Lower leg skin (tissue), 4 donors: Measurements from ENCODE around the gene CXXC5. TPM values are rescaled to one million over a fixed set of nuclear protein-coding genes. Genes with fewer than 3 reads are reported as not detected.

Experiments
- DNase-seq, 2 donors: peaks; one replicate each; pipeline ENCODE4 v3.0.0-alpha.2; 2019; ENCODE audit warnings: low spot score in 2 of 2
- H3K4me3 ChIP-seq: fragments of 200-600 bp; sonication (generic); 2 replicates; pipeline ENCODE4 v1.5.1; 2017; ENCODE audit warnings: mild to moderate bottlenecking, low read depth; ENCODE audit not compliant: poor library complexity, severe bottlenecking
- CTCF ChIP-seq, 3 donors: fragments of 450-650 bp; IDR thresholded peaks; one replicate each; pipeline ENCODE4 v1.5.1; 2016; ENCODE audit warnings: antibody characterized with exemption in 3 of 3, mild to moderate bottlenecking in 3 of 3, moderate library complexity in 2 of 3
- POLR2A ChIP-seq, 2 donors: fragments of 450-650 bp; IDR thresholded peaks; one replicate each; pipeline ENCODE4 v1.6.1; 2016 to 2017; ENCODE audit warnings: antibody characterized with exemption in 2 of 2, mild to moderate bottlenecking in 1 of 2, moderate library complexity in 1 of 2
- WGBS, 2 donors: methylation state at CpG; one replicate each; pipeline ENCODE4 v1.1.5; 2018; 5-methylcytosine and 5-hydroxymethylcytosine counted together
- intact Hi-C: fragments of 100-400 bp; cut with DNase I; formaldehyde crosslinking; loops from one replicate; pipeline ENCODE4 v1.15.0; 2023; ENCODE audit warnings: low total_unique reads
- total RNA-seq, 4 donors: library from RNA; depleted of rRNA; stranded (reverse); fragments of >200 nt; gene quantifications; one replicate each; pipeline ENCODE4 v1.1.0, GENCODE V29; 2016

The CXXC5 gene
- total RNA-seq, 4 donors from 2014 or later = 36.4 to 69.3 (median 45.2) TPM

GRCh38 chr5:139652788-139653241 is 4.7 kb downstream of the CXXC5 start:
- intact Hi-C loops = no loop called here
- TF ChIP-seq POLR2A (IDR thresholded peaks at IDR 0.05) (no peak), CTCF (IDR thresholded peaks at IDR 0.05) (no peak)
- DNase-seq = no peak
- no peak overlapping the region for H3K4me3 ChIP-seq
- 27 to 44% methylated on average over 5 of the region's 5 CpGs for WGBS, 2 donors

- 49 to 59% methylated on average over 5 of the region's 5 CpGs for WGBS, 2 donors
- no peak overlapping the region for H3K4me3 ChIP-seq
- intact Hi-C loops = no loop called here
- no peak for TF ChIP-seq POLR2A (IDR thresholded peaks at IDR 0.05)
- TF ChIP-seq CTCF (IDR thresholded peaks at IDR 0.05) = no peak
- no peak for DNase-seq
Measured at GRCh38 chr5:139653616-139654015, 5.5 kb downstream of the CXXC5 start.

GRCh38 chr5:139654464-139654863 is 6.3 kb downstream of the CXXC5 start:
- H3K4me3 ChIP-seq = no peak overlapping the region
- WGBS, 2 donors = 87 to 88% methylated on average over 3 of the region's 3 CpGs
- intact Hi-C loops = no loop called here
- TF ChIP-seq CTCF (IDR thresholded peaks at IDR 0.05) (no peak), POLR2A (IDR thresholded peaks at IDR 0.05) (no peak)
- no peak for DNase-seq

- DNase-seq = no peak
- intact Hi-C loops = no loop called here
- no peak overlapping the region for H3K4me3 ChIP-seq
- TF ChIP-seq CTCF (IDR thresholded peaks at IDR 0.05) (no peak), POLR2A (IDR thresholded peaks at IDR 0.05) (no peak)
- WGBS, 2 donors = 68 to 89% methylated on average over 13 of the region's 13 CpGs
Measured at GRCh38 chr5:139654871-139655491, 6.8 kb downstream of the CXXC5 start.

GRCh38 chr5:139655727-139656271 is 7.7 kb downstream of the CXXC5 start:
- no peak for DNase-seq
- intact Hi-C loops = no loop called here
- 32 to 33% methylated on average over 9 to 18 of the region's 18 CpGs for WGBS, 2 donors
- H3K4me3 ChIP-seq = no peak overlapping the region
- no peak for TF ChIP-seq POLR2A (IDR thresholded peaks at IDR 0.05)
- no peak for TF ChIP-seq CTCF (IDR thresholded peaks at IDR 0.05)
